KOPT-K1 (cell line): ENCODE measurements around the gene RHBDL1.

Experiments used
- H3K27ac ChIP-seq: fragments of 200-600 bp; sonication (generic); 2 replicates; pipeline ENCODE4 v1.5.1; 2016; ENCODE audit warnings: antibody characterized with exemption, mild to moderate bottlenecking, low read depth, low read length; ENCODE audit not compliant: poor library complexity, severe bottlenecking
- H3K36me3 ChIP-seq: fragments of 200-600 bp; sonication (generic); 2 replicates; pipeline ENCODE4 v1.5.1; 2017; ENCODE audit warnings: antibody characterized with exemption, mild to moderate bottlenecking, low read length, moderate library complexity; ENCODE audit not compliant: insufficient read depth
- H3K9me3 ChIP-seq: fragments of 200-600 bp; sonication (generic); 2 replicates; pipeline ENCODE4 v1.5.1; 2017; ENCODE audit warnings: antibody characterized with exemption, low read length, mild to moderate bottlenecking; ENCODE audit not compliant: insufficient read depth, poor library complexity, severe bottlenecking

Gene RHBDL1

GRCh38 chr16:674968-675883 is at the start of gene RHBDL1:
Gene RHBDL1 (plus strand): TSS chr16:675671. CDS start chr16:675791, 120 bp downstream.
- Histone ChIP-seq H3K36me3 (peaks cover 56% of the 10 kb centered on the region), H3K27ac (no peak within 1 kb of the TSS), H3K9me3 (no peaks in the 10 kb centered on the region)

DNA sequence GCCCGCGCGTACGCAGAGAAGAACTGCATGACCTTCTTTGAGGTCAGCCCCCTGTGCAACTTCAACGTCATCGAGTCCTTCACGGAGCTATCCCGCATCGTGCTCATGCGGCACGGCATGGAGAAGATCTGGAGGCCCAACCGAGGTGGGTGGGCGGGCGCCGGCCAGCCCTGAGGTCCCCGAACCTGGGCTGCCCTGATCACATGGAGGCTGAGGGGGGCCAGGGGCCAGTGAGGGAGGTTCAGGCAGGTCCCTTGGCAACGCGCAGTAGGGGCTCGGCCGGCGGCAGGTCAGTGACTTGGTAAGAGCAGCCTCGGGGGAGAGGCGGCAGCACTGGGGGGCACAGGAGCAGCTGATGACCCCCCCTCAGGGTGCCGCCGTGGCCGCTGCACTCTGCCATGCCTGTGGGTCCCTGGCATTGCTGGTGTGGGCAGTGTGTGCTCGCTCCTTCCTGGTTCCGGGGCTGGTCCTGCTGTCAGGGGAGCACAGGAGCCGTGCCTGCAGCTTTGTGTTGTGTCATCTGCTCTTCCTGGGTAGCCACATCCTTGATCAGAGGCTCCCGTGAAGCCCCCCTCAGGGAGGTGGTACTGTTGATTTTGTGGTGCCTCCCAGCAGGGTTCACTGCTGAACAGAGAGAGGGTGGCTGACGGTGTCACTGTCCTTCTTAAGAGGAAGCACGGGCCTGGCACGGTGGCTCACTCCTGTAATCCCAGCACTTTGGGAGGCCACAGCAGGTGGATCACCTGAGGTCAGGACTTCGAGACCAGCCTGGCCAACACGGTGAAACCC is 49.3 kb upstream of the RHBDL1 start:
- Histone ChIP-seq H3K9me3 (no peaks in the 10 kb centered on the region), H3K27ac (no peak overlapping the region), H3K36me3 (no peaks in the 10 kb centered on the region; the same call in 1 of the 2 replicates)

DNA sequence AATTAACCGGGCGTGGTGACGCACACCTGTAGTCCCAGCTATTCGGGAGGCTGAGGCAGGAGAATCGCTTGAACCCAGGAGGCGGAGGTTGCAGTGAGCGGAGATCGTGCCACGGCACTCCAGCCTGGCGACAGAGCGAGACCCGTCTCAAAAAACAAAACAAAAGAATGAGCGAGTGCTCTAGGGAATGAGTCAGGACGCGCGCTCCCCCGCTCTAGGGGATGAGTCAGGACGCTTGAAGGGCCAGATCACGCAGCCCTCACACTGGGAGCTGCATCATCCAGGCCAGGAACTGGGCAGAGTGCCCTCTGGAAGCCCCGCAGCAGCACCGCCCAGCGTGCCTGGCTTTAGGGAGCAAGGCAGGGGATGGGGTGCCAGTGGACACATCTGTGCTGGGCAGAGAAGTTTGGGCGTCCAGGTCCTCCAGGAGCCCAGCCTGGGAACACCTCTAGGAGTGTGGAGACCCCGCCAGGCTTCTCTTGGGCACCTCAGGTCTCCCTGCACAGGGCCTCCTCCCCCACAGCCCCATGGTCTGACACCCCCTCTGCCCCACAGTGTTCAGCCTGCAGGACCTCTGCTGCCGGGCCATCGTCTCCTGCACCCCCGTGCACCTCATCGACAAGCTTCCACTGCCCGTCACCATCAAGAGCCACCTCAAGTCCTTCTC is 48.6 kb upstream of the RHBDL1 start:
- Histone ChIP-seq H3K27ac (no peak overlapping the region), H3K9me3 (no peaks in the 10 kb centered on the region), H3K36me3 (no peaks in the 10 kb centered on the region; the same call in 1 of the 2 replicates)

DNA sequence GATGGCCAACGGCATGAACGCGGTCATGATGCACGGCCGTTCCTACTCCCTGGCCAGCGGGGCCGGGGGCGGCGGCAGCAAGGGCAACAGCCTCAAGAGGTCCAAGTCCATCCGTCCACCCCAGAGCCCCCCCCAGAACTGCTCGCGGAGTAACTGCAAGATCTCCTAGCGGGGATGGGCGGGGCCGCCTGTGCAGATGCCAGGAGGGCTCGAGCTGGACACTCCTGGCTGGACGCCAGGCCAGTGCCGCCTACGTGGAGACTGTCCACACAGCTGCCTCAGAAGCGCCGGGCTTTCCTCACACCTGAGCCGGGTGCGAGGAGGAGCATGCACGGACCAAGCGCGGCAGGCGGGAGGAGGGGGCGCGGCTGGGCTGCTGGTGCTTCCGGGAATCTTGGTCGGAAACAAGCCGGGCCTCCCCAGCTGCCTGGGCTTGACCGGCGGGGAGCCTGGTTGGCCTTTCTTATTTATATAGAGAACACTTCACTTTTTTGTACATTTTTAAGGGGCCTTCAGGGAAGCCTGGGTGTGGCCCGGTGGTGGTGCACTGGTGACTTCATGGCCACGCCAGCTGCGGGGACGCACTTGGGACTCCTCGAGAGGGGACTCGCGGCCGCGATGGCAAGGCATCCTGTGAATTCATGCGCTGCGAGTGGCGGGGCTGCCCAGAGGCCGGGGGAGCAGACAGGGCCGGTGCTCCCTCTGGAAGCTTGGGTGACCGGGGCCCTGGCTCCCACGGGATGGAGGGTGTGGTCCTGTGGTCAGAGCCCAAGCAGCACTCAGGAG is 47.8 kb upstream of the RHBDL1 start:
- Histone ChIP-seq H3K9me3 (no peaks in the 10 kb centered on the region), H3K36me3 (no peaks in the 10 kb centered on the region; the same call in 1 of the 2 replicates), H3K27ac (no peak overlapping the region)

DNA sequence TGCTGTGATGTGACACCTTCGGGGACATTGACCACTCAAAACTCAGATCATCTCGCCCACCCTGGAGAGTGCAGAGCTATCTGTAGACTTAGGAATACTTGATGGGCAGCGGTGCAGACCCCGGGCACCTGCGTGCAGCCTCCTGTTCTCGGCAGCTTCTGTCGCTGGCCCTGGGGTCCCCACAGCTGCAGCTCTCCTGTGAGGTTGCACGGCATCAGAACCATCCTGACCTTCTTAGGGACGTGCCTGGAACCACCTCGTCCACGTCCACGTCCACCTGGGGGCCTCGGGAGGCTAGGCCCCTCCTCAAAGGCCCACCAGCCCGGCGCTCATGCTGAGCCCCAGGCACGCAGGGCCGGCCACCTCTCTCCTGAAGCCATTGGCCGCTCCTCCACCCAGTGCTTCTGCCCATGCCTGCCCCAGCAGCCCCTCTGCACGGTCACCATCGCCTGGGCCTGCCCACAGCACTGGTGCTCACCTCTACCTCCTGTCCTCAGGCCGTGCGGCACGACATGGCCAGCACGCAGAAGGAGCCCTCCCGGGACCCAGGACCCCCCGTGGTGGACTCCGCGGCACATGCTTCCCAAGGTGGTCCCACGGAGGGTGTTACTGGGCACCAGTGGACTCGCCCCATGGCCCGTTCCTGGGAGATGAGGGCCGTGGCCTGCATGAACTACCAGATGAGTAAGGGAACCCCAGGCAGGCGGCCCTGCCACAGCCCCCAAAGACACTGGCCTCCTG is 47.0 kb upstream of the RHBDL1 start:
- Histone ChIP-seq H3K36me3 (peaks cover 1% of the 10 kb centered on the region; the same call in 1 of the 2 replicates), H3K9me3 (no peaks in the 10 kb centered on the region), H3K27ac (no peak overlapping the region)

DNA sequence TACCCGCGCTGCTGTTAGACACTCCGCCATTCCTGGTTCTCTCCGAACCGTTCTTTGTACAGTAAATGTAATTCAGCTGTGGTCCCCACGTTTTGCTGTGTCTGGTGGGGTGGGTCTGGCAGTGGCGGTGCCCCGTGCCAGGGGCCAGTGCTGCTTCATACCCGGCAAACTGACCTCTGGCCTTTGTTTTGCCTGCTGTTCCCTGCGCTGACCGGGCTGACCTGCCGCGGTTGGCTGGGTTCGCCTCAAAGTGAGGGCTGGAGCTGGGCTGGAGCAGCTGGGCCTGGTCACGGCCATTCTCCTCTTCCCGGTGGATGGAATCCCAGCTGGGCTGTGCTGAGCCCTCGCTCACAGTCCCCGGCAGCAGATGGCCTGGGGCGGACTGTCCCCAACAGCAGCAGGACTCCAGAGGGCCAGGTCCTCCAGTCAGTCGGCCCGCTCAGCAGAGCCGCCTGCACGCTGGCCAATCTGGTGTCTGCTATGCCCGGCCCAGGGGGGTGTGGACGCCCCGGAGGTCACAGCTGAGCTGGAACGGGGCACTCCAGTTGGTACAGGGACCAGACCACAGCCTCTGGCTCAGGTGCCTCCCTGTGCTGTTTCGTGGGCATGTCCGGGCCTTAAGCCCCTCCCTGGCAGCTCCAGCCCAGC is 46.2 kb upstream of the RHBDL1 start:
- peaks cover 9% of the 10 kb centered on the region; the same call in 1 of the 2 replicates for H3K36me3 ChIP-seq
- H3K27ac ChIP-seq: no peak overlapping the region

DNA sequence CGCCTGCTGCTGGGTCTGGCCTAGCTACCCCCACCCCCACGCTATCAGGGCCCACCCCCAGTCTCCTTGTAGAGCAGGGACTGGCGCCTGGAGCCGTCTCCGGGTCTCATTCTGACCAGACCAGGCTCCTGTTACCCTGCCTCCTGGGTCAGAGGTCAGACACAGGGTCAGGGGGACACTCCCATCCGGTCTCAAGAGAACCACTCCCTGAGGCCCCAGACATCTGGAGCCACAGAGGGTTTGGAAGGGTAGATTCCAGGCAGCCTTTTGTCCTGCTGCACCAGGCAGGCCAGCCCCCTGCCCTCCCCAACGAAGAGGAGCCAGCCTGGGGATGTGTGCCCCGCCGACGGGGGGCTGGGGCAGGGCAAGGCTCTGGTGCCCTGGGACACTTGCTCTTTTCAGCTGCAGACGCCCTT is 45.6 kb upstream of the RHBDL1 start:
- Histone ChIP-seq H3K36me3 (peaks cover 14% of the 10 kb centered on the region; the same call in 1 of the 2 replicates), H3K27ac (no peak overlapping the region), H3K9me3 (no peaks in the 10 kb centered on the region)

More for the DNA sequence above, 46.2 kb upstream of the RHBDL1 start:
- H3K9me3 ChIP-seq: no peaks in the 10 kb centered on the region

DNA sequence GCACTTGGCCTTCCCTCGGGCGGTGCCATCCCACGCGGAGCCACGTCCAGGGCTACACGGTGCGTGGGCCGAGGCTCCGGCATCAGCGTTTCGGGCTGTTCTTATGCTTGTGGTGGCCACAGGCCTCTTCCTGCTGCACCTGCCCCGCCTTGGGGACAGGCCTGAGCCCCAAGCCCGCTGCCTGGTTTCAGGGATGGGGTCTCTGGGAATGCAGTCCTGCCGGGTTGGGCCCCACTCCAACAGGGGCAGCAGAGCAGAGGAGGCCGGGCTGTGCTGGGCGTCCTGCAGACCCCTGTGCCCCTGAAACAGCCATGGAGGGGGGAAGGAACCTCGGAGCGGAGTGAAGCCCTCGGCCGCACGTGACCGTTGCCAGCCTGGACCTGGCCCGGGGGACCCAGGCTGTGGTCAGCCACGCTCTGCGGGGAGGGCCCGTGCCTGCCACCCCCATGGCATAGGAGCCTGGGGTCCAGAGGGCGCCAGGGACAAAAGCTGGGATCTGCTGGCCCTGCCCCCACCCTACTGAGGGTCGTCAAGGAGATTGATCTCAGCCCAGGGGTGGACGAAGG is 45.1 kb upstream of the RHBDL1 start:
- peaks cover 16% of the 10 kb centered on the region; the same call in 1 of the 2 replicates for H3K36me3 ChIP-seq
- H3K9me3 ChIP-seq: no peaks in the 10 kb centered on the region
- no peak overlapping the region for H3K27ac ChIP-seq

GRCh38 chr16:630815-631405 is 44.6 kb upstream of the RHBDL1 start, which contains the start of gene WFIKKN1:
Gene WFIKKN1 (plus strand): TSS chr16:630985. CDS start chr16:631254, 269 bp downstream.
- peaks cover 16% of the 10 kb centered on the region; the same call in 1 of the 2 replicates for H3K36me3 ChIP-seq
- H3K27ac ChIP-seq: no peak within 1 kb of the TSS
- no peaks in the 10 kb centered on the region for H3K9me3 ChIP-seq

DNA sequence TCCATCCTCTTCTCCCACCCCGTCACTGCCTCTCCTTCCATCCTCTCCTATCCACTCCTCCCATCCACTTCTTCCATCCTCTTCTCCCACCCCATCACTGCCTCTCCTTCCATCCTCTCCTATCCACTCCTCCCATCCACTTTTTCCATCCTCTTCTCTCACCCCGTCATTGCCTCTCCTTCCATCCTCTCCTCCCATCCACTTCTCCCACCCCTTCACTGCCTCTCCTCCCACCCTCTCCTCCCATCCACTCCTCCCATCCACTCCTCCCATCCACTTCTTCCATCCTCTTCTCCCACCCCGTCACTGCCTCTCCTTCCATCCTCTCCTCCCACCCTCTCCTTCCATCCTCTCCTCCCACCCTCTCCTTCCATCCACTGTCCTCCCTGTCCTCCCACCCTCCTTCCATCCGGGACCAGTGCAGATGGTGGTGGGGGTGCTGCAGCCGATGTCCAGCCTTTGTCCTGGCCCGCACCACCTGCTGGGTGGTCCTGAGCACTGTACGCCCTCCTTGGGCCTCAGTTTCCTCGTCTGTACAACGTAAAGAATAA is 43.6 kb upstream of the RHBDL1 start:
- Histone ChIP-seq H3K27ac (no peak overlapping the region), H3K36me3 (peaks cover 16% of the 10 kb centered on the region; the same call in 1 of the 2 replicates), H3K9me3 (no peaks in the 10 kb centered on the region)

DNA sequence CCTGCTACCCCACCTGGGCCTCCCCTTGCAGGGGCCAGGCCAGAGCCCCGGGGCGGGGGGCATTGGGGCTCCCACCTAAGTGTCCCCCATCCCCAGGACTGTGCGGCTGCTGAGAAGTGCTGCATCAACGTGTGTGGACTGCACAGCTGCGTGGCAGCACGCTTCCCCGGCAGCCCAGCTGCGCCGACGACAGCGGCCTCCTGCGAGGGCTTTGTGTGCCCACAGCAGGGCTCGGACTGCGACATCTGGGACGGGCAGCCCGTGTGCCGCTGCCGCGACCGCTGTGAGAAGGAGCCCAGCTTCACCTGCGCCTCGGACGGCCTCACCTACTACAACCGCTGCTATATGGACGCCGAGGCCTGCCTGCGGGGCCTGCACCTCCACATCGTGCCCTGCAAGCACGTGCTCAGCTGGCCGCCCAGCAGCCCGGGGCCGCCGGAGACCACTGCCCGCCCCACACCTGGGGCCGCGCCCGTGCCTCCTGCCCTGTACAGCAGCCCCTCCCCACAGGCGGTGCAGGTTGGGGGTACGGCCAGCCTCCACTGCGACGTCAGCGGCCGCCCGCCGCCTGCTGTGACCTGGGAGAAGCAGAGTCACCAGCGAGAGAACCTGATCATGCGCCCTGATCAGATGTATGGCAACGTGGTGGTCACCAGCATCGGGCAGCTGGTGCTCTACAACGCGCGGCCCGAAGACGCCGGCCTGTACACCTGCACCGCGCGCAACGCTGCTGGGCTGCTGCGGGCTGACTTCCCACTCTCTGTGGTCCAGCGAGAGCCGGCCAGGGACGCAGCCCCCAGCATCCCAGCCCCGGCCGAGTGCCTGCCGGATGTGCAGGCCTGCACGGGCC is 42.8 kb upstream of the RHBDL1 start:
- Histone ChIP-seq H3K9me3 (no peaks in the 10 kb centered on the region), H3K36me3 (peaks cover 16% of the 10 kb centered on the region; the same call in 1 of the 2 replicates)

More for the DNA sequence above, 42.8 kb upstream of the RHBDL1 start:
- no peak overlapping the region for H3K27ac ChIP-seq
